CD14-positive monocyte (primary cell): ENCODE data around the gene SPINK14. TPM values are rescaled to one million over a fixed set of nuclear protein-coding genes. Genes with fewer than 3 reads are reported as not detected.

Source experiments
- DNase-seq, 3 donors: peaks; one replicate each; pipeline ENCODE4 v3.0.0-alpha.2; 2011 to 2022
- H2AFZ ChIP-seq: 2 replicates; pipeline ENCODE4 v1.6.0; 2012; ENCODE audit warnings: mild to moderate bottlenecking, low read depth, low read length, inconsistent platforms; ENCODE audit not compliant: insufficient read depth, poor library complexity, severe bottlenecking
- H3K27ac ChIP-seq, 2 donors: 1 replicate in 1 of 2; 2 replicates in 1 of 2; pipeline ENCODE4 v1.5.1; 2012 to 2013; ENCODE audit warnings: low read length in 2 of 2, control low read depth in 1 of 2, inconsistent platforms in 1 of 2, low read depth in 1 of 2, mild to moderate bottlenecking in 1 of 2
- H3K27me3 ChIP-seq, 2 donors: one replicate each; pipeline versions ENCODE4 v1.6.0 to v1.6.1; 2011 to 2013; ENCODE audit warnings: low read length in 2 of 2; ENCODE audit not compliant: control insufficient read depth in 2 of 2, insufficient read depth in 2 of 2
- H3K36me3 ChIP-seq, 2 donors: replicated peaks in 1 of 2; 1 replicate in 1 of 2; 2 replicates in 1 of 2; pipeline versions ENCODE4 v1.5.1 to v1.6.1; 2012 to 2013; ENCODE audit warnings: low read length in 2 of 2, control low read depth in 1 of 2, inconsistent platforms in 1 of 2, mild to moderate bottlenecking in 1 of 2; ENCODE audit not compliant: insufficient read depth in 2 of 2, control insufficient read depth in 1 of 2
- H3K4me1 ChIP-seq, 2 donors: 1 replicate in 1 of 2; 2 replicates in 1 of 2; pipeline versions ENCODE4 v1.5.1 to v1.6.1; 2012 to 2013; ENCODE audit warnings: low read length in 2 of 2, control low read depth in 1 of 2, inconsistent platforms in 1 of 2, mild to moderate bottlenecking in 1 of 2, moderate library complexity in 1 of 2; ENCODE audit not compliant: insufficient read depth in 2 of 2, control insufficient read depth in 1 of 2
- H3K4me2 ChIP-seq: replicated peaks from 2 replicates; pipeline ENCODE3; 2012; ENCODE audit warnings: low read length, moderate library complexity, mild to moderate bottlenecking; ENCODE audit not compliant: poor library complexity, severe bottlenecking; ENCODE audit errors: extremely low read depth
- H3K4me3 ChIP-seq, 3 experiments: fragments of 200-600 bp in 1 of 3; sonication (generic) in 1 of 3; replicated peaks in 1 of 3; 1 replicate in 2 of 3; 2 replicates in 1 of 3; pipeline ENCODE4 v1.5.1; 2011 to 2013; ENCODE audit warnings: low read length in 3 of 3, mild to moderate bottlenecking in 3 of 3, control low read depth in 2 of 3, low read depth in 2 of 3, inconsistent platforms in 1 of 3, moderate library complexity in 1 of 3
- H3K79me2 ChIP-seq: 2 replicates; pipeline ENCODE4 v1.6.0; 2012; ENCODE audit warnings: mild to moderate bottlenecking, control low read depth, inconsistent platforms, low read length, moderate library complexity; ENCODE audit not compliant: insufficient read depth
- H3K9ac ChIP-seq: 2 replicates; pipeline ENCODE4 v1.6.0; 2017; ENCODE audit warnings: low read length, mild to moderate bottlenecking; ENCODE audit not compliant: insufficient read depth, poor library complexity, severe bottlenecking
- H3K9me3 ChIP-seq, 2 donors: replicated peaks in 1 of 2; 1 replicate in 1 of 2; 2 replicates in 1 of 2; pipeline versions ENCODE4 v1.5.1 to v1.6.1; 2012 to 2013; ENCODE audit warnings: low read length in 2 of 2, control low read depth in 1 of 2; ENCODE audit not compliant: control insufficient read depth in 1 of 2, insufficient read depth in 1 of 2
- H4K20me1 ChIP-seq: 2 replicates; pipeline ENCODE4 v1.6.0; 2012; ENCODE audit warnings: mild to moderate bottlenecking, low read length, control low read depth, moderate library complexity; ENCODE audit not compliant: insufficient read depth
- H3K27ac Mint-ChIP-seq, 7 donors: one replicate each; pipeline ENCODE4 v1.8.0; 2020; ENCODE audit warnings: mild to moderate bottlenecking in 7 of 7, mixed read lengths in 7 of 7, moderate library complexity in 6 of 7, inconsistent platforms in 2 of 7
- H3K27me3 Mint-ChIP-seq, 3 donors: one replicate each; pipeline ENCODE4 v1.8.0; 2021 to 2022; ENCODE audit warnings: low read depth in 3 of 3, mild to moderate bottlenecking in 3 of 3, mixed read lengths in 3 of 3, moderate library complexity in 3 of 3, inconsistent platforms in 1 of 3
- H3K36me3 Mint-ChIP-seq, 2 donors: one replicate each; pipeline ENCODE4 v1.8.0; 2020; ENCODE audit warnings: mixed read lengths in 2 of 2, inconsistent platforms in 1 of 2, mild to moderate bottlenecking in 1 of 2
- H3K4me1 Mint-ChIP-seq: one replicate; pipeline ENCODE4 v1.8.0; 2020; ENCODE audit warnings: mild to moderate bottlenecking, mixed read lengths
- H3K4me3 Mint-ChIP-seq, 2 donors: one replicate each; pipeline ENCODE4 v1.8.0; 2020; ENCODE audit warnings: mild to moderate bottlenecking in 2 of 2, mixed read lengths in 2 of 2, moderate library complexity in 1 of 2
- H3K9me3 Mint-ChIP-seq, 7 donors: one replicate each; pipeline ENCODE4 v1.8.0; 2020 to 2022; ENCODE audit warnings: mixed read lengths in 7 of 7, mild to moderate bottlenecking in 6 of 7, moderate library complexity in 6 of 7, inconsistent platforms in 2 of 7
- WGBS: methylation state at CpG from one replicate; pipeline ENCODE4 v1.1.5; 2013; ENCODE audit warnings: missing lambda C conversion rate; ENCODE audit not compliant: insufficient coverage; 5-methylcytosine and 5-hydroxymethylcytosine counted together
- intact Hi-C, 2 donors: fragments of 100-400 bp; cut with micrococcal nuclease; formaldehyde crosslinking; loops; one replicate each; pipeline versions ENCODE4 v1.15.0 to v1.15.1; 2023
- polyA plus RNA-seq, 3 donors: library from polyadenylated mRNA; depleted of rRNA in 1 of 3; unstranded in 2 of 3; stranded (reverse) in 1 of 3; fragments of 300-500 nt in 2 of 3; fragments of >200 nt in 1 of 3; fragmentation: Illumina TruSeq in 2 of 3; gene quantifications; 1 replicate in 2 of 3; 2 replicates in 1 of 3; pipeline ENCODE4 v1.2.3, GENCODE V29; 2012 to 2021
- TF ChIP-seq, protein P1 (sequence below): fragments of 200-600 bp; IDR thresholded peaks from one replicate; pipeline ENCODE4 v1.8.0; 2022; ENCODE audit warnings: antibody characterized with exemption, mild to moderate bottlenecking

Gene SPINK14
- polyA plus RNA-seq, 3 donors: not detected

DNA sequence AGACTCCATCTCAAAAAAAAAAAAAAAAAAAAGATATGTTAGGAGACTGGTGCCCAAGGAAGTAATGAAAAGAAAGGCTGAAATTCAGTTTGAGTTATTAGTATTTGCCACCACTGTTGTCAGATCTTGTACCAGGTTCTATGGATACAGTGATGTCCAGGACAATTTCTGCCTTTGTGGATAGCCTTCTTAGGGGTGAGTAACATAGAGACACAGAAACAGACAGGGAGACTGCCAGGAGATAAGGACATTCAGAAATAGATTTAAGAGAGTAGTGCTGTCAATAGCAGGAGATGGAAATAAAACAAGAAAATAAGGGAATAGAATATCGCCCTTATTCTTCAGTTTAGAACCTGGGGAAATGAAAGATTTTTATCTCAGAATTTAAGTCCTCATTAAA, 6.3 kb upstream of the SPINK14 start:
- Histone ChIP-seq H3K9me3 (no peaks in the 10 kb centered on the region), H3K9ac (no peak overlapping the region), H3K4me3 (no peak overlapping the region), H3K27me3 (no peaks in the 10 kb centered on the region), H3K27ac (no peak overlapping the region), H3K36me3 (no peaks in the 10 kb centered on the region), H2AFZ (no peak overlapping the region), H3K4me2 (no peak overlapping the region), H3K79me2 (no peaks in the 10 kb centered on the region), H3K4me1 (no peaks in the 10 kb centered on the region), H4K20me1 (no peaks in the 10 kb centered on the region)
- no CpG with 5 or more reads among the region's 1 CpG for WGBS
- Mint-ChIP-seq H3K27me3 (peaks cover 0 to 2% (median 0%) of the 10 kb centered on the region in 3 donors), H3K4me3 (no peak overlapping the region), H3K27ac (no peak overlapping the region), H3K9me3 (peaks cover 0 to 6% (median 2%) of the 10 kb centered on the region in 7 donors), H3K4me1 (no peaks in the 10 kb centered on the region), H3K36me3 (no peaks in the 10 kb centered on the region)
- TF ChIP-seq, protein P1, sequence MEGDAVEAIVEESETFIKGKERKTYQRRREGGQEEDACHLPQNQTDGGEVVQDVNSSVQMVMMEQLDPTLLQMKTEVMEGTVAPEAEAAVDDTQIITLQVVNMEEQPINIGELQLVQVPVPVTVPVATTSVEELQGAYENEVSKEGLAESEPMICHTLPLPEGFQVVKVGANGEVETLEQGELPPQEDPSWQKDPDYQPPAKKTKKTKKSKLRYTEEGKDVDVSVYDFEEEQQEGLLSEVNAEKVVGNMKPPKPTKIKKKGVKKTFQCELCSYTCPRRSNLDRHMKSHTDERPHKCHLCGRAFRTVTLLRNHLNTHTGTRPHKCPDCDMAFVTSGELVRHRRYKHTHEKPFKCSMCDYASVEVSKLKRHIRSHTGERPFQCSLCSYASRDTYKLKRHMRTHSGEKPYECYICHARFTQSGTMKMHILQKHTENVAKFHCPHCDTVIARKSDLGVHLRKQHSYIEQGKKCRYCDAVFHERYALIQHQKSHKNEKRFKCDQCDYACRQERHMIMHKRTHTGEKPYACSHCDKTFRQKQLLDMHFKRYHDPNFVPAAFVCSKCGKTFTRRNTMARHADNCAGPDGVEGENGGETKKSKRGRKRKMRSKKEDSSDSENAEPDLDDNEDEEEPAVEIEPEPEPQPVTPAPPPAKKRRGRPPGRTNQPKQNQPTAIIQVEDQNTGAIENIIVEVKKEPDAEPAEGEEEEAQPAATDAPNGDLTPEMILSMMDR: no peak
- DNase-seq: no peak
- intact Hi-C loops: no loop called here

GRCh38 chr5:148163345-148163744, 5.0 kb upstream of the SPINK14 start:
- WGBS: no CpG with 5 or more reads among the region's 1 CpG
- no peaks in the 10 kb centered on the region for H3K79me2 ChIP-seq
- no peaks in the 10 kb centered on the region for H3K4me1 ChIP-seq
- no peak overlapping the region for H3K9ac ChIP-seq
- no peak overlapping the region for H3K27ac Mint-ChIP-seq
- no peaks in the 10 kb centered on the region for H3K4me1 Mint-ChIP-seq
- no peaks in the 10 kb centered on the region for H3K36me3 ChIP-seq
- H3K4me3 Mint-ChIP-seq: no peak overlapping the region
- H3K27me3 Mint-ChIP-seq: peaks cover 0 to 2% (median 0%) of the 10 kb centered on the region in 3 donors
- H3K9me3 ChIP-seq: no peaks in the 10 kb centered on the region
- no peaks in the 10 kb centered on the region for H3K27me3 ChIP-seq
- peaks cover 0 to 6% (median 2%) of the 10 kb centered on the region in 7 donors for H3K9me3 Mint-ChIP-seq
- H4K20me1 ChIP-seq: no peaks in the 10 kb centered on the region
- TF ChIP-seq, protein P1: no peak
- no peak overlapping the region for H3K4me3 ChIP-seq
- intact Hi-C loops: no loop called here
- H3K4me2 ChIP-seq: no peak overlapping the region
- no peak overlapping the region for H2AFZ ChIP-seq
- no peaks in the 10 kb centered on the region for H3K36me3 Mint-ChIP-seq
- H3K27ac ChIP-seq: no peak overlapping the region
- no peak for DNase-seq
